ENCODE measurements around the gene DAPK2. TPM values are rescaled to one million over a fixed set of nuclear protein-coding genes. Genes with fewer than 3 reads are reported as not detected.
"Not testable (repeated sequence)": the region's sequence is repeated elsewhere in the genome, so short reads cannot be mapped to it uniquely, and the experiment has no call there.

Gene DAPK2
- total RNA-seq, 1 donor from 2014 or later = 4.3 TPM

DNA sequence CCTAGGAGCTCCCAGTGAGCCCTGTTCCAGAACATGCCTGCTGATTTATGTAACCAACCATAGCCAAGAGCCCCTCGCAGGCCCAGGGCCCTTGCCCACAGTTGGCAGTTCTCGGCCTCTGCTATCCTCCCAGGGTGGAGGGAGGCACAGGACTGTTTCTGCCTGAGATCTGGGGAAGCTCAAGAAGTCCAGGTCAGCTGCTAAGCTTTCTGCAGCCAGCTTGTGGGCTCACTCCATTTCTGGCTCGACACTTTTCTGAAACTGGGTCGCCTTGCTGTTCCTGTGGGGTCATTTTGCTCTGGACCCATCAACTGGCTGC lies 140.1 kb downstream of the DAPK2 start:
- Mint-ChIP-seq H3K36me3 (ENCODE audit: low read depth) (no peaks in the 10 kb centered on the region), H3K4me1 (peaks cover 20% of the 10 kb centered on the region), H3K9me3 (no peaks in the 10 kb centered on the region), H3K27me3 (no peaks in the 10 kb centered on the region), H3K27ac (peak overlapping the region; percentile 52), H3K4me3 (peak overlapping the region; percentile 22)
- intact Hi-C loops (cut with micrococcal nuclease) = no loop called here
- DNase-seq = no peak

DNA sequence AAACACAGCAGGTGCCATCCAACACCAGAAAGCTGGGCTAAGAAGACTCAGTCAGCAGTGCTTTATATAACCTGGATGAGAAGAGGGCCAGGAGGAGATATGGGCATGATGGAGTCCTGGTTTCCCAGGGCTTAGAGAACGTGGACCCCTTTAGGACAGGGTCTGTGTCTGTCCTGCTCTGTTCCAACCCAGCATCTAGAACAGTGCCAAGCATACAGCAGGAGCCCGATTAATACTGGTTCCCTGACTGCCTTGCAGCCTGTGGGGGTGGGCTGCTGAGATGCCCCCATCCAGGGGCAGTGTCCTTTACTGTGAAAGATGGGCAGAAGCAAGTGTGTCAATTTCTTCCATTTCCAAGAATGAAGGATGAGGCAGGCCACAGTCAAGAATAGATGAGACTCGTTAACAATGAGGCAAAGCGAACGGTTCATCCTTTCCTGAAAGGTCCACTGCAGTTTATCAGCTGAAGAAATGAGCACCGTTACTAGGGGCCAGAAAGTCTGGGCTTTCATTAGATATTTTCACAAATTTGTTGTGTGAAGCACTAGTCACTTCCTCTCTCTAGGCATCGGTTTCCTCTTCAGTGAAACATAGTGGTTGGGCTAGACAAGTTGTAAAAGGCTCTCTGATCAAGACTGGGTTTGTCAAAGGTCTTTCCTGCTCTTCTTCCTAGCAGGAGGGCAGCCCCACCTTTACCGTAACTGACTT lies 140.6 kb downstream of the DAPK2 start:
- Mint-ChIP-seq H3K4me1 (peaks cover 20% of the 10 kb centered on the region), H3K27me3 (no peaks in the 10 kb centered on the region), H3K4me3 (peak overlapping the region; percentile 22), H3K27ac (peak overlapping the region; percentile 78), H3K9me3 (no peaks in the 10 kb centered on the region), H3K36me3 (ENCODE audit: low read depth) (no peaks in the 10 kb centered on the region)
- peak; percentile 73 for DNase-seq
- intact Hi-C loops (cut with micrococcal nuclease) = no loop called here

DNA sequence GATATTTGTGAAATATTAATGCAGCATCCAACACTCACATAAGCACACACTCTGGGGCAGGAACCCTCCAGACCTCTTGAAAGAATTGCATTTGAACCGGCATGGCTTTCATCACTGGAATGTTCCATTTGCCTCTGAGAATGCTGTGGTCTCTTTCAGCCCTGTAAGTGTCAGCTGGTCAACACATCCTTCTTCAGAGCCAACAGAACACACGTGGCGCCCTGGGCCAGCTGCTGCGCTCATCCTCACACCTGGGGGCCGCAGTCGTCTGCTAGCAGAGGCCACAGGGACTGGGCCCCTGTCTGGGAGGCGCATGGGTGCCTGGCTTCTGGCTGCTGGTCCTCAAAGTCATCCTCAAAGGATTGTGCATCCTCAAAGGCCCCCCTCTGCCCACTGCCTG lies 141.2 kb downstream of the DAPK2 start:
- no peaks in the 10 kb centered on the region for H3K9me3 Mint-ChIP-seq
- H3K4me1 Mint-ChIP-seq = peaks cover 22% of the 10 kb centered on the region
- H3K4me3 Mint-ChIP-seq = no peak overlapping the region
- H3K27me3 Mint-ChIP-seq = no peaks in the 10 kb centered on the region
- DNase-seq = no peak
- H3K36me3 Mint-ChIP-seq (ENCODE audit: low read depth) = no peaks in the 10 kb centered on the region
- intact Hi-C loops (cut with micrococcal nuclease) = no loop called here
- H3K27ac Mint-ChIP-seq = no peak overlapping the region

- peaks cover 2% of the 10 kb centered on the region for H3K36me3 Mint-ChIP-seq (ENCODE audit: low read depth)
- intact Hi-C loops (cut with micrococcal nuclease) = no loop called here
- H3K9me3 Mint-ChIP-seq = no peaks in the 10 kb centered on the region
- H3K27me3 Mint-ChIP-seq = no peaks in the 10 kb centered on the region
- DNase-seq = no peak
- peaks cover 28% of the 10 kb centered on the region for H3K4me1 Mint-ChIP-seq
- no peak overlapping the region for H3K4me3 Mint-ChIP-seq
- H3K27ac Mint-ChIP-seq = no peak overlapping the region
These were observed 142.2 kb downstream of the DAPK2 start for GRCh38 chr15:63904042-63904441.

GRCh38 chr15:63902671-63903035 lies 143.6 kb downstream of the DAPK2 start:
- Mint-ChIP-seq H3K36me3 (ENCODE audit: low read depth) (peaks cover 2% of the 10 kb centered on the region), H3K4me1 (peaks cover 33% of the 10 kb centered on the region), H3K27me3 (no peaks in the 10 kb centered on the region), H3K4me3 (no peak overlapping the region), H3K9me3 (no peaks in the 10 kb centered on the region), H3K27ac (no peak overlapping the region)
- intact Hi-C loops (cut with micrococcal nuclease) = no loop called here
- no peak for DNase-seq

DNA sequence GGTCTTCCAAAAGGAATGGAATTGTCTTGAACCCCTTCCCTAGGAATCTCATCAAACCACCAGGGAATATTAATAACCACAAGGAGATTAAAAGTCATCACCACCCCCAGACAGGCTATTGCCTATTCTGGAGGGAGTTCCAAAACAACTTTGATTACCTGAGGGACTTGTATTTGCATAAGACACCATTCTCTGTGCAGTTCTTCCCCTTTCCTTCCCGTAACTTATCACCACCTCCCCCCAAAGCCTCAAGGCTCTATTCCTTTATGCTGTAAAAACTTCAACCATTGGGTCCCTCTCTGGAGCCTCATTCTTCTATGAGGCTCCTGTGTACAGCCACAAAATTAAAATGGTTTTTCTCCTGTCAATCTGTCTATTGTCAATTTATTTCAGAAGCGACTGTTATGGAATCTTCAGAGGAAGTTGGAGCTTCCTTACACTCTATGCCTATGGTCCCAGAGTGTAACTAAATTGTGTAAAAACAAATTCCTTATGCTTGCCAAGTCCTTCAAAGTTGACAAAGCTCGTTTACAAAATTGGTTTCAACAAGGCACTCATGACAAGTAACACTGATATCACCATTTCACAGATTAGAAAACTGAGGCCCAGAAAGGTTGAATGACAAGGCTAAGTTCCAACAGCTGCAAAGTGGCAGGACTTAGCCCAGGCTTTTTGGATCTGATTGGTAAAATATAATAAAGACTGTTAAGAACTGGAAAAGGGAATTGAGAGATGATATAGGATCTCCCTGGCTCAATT lies 144.2 kb downstream of the DAPK2 start:
- H3K9me3 Mint-ChIP-seq = no peaks in the 10 kb centered on the region
- DNase-seq = no peak
- H3K4me3 Mint-ChIP-seq = no peak overlapping the region
- H3K27ac Mint-ChIP-seq = no peak overlapping the region
- H3K27me3 Mint-ChIP-seq = no peaks in the 10 kb centered on the region
- peaks cover 39% of the 10 kb centered on the region for H3K4me1 Mint-ChIP-seq
- peaks cover 2% of the 10 kb centered on the region for H3K36me3 Mint-ChIP-seq (ENCODE audit: low read depth)
- intact Hi-C loops (cut with micrococcal nuclease) = no loop called here

- Mint-ChIP-seq H3K4me1 (peaks cover 42% of the 10 kb centered on the region), H3K27me3 (no peaks in the 10 kb centered on the region), H3K27ac (no peak overlapping the region), H3K9me3 (no peaks in the 10 kb centered on the region), H3K36me3 (ENCODE audit: low read depth) (peaks cover 4% of the 10 kb centered on the region), H3K4me3 (no peak overlapping the region)
- DNase-seq = no peak
- intact Hi-C loops (cut with micrococcal nuclease) = no loop called here
These were observed 146.0 kb downstream of the DAPK2 start for GRCh38 chr15:63900306-63900705.

- DNase-seq; H3K36me3 Mint-ChIP-seq (ENCODE audit: low read depth); intact Hi-C loops (cut with micrococcal nuclease); H3K27ac Mint-ChIP-seq; H3K4me3 Mint-ChIP-seq; H3K9me3 Mint-ChIP-seq; H3K27me3 Mint-ChIP-seq: not testable (repeated sequence)
- H3K4me1 Mint-ChIP-seq = peaks cover 46% of the 10 kb centered on the region
These were observed 146.7 kb downstream of the DAPK2 start for GRCh38 chr15:63899606-63900005.

GRCh38 chr15:63899193-63899592 lies 147.1 kb downstream of the DAPK2 start:
- H3K36me3 Mint-ChIP-seq (ENCODE audit: low read depth) = peaks cover 4% of the 10 kb centered on the region
- H3K27me3 Mint-ChIP-seq = no peaks in the 10 kb centered on the region
- no peak overlapping the region for H3K4me3 Mint-ChIP-seq
- intact Hi-C loops (cut with micrococcal nuclease) = no loop called here
- DNase-seq = no peak
- no peaks in the 10 kb centered on the region for H3K9me3 Mint-ChIP-seq
- H3K4me1 Mint-ChIP-seq = peaks cover 46% of the 10 kb centered on the region
- H3K27ac Mint-ChIP-seq = no peak overlapping the region

DNA sequence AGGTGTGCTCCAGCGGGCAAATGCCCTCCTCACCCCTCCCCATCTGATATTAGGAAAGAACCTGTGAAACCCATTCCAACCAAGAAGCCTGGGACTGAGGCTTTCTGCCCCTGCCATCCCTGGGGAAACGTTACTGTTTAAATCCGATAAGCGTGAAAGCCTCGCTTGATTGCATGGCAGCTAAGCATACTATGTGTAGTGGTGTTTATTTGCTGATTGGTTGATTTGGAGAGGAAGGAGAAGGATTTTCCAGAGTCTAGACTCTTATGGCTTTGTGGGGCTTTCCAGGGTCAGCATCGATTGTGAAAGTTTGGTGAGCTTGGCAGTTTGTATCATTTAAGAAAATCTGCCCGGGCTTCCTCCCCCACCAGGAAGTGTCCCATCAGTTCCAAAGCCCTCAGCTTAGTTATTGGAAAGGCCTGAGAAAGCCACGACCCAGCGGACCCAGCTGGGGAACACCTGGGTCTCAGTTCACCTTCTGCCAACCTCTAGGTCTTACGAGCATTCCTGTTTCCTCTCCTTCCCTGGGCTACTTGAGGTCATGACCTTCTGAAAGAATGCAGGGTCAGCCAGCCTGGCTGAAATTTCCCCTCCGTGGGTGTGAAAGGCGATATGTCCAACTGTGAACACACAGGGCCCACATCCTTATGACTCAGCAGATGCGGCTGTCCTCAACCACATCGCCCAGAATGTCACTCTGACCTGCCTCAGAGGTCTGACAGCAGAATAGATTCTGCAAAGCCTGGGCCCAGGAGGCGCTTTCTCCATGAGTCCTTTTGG lies 149.8 kb downstream of the DAPK2 start:
- Mint-ChIP-seq H3K4me3 (peak overlapping the region; percentile 34), H3K27me3 (no peaks in the 10 kb centered on the region), H3K36me3 (ENCODE audit: low read depth) (peaks cover 4% of the 10 kb centered on the region), H3K9me3 (no peaks in the 10 kb centered on the region), H3K4me1 (peaks cover 70% of the 10 kb centered on the region), H3K27ac (peak overlapping the region; percentile 67)
- intact Hi-C loops (cut with micrococcal nuclease) = loop anchor here (1.0 to 2.0 kb wide), 2 partner anchors 42 to 74 kb away; no protein-coding TSS in a partner anchor
- peak; percentile 87 for DNase-seq

DNA sequence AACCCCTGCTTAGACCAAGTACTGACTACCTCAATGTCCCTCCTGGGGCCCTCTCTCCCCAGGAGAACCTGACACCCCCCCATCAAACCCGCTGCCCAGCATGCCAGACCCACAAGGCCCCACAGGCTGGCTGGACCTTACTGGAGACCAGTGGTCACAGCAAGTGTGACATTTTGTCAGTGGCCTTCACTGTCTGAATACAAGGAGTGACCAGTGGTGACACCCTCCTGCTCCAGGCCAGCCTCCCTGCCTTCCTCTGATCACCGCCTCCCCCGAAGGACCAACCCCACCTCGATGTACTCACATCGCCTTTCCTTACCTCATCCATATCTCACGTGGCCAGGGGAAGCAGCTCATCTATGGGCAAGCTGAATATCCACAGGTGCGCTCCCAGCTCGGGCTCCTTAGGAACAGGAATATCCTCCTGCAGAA lies 150.5 kb downstream of the DAPK2 start:
- H3K27ac Mint-ChIP-seq = peak overlapping the region; percentile 67

DNA sequence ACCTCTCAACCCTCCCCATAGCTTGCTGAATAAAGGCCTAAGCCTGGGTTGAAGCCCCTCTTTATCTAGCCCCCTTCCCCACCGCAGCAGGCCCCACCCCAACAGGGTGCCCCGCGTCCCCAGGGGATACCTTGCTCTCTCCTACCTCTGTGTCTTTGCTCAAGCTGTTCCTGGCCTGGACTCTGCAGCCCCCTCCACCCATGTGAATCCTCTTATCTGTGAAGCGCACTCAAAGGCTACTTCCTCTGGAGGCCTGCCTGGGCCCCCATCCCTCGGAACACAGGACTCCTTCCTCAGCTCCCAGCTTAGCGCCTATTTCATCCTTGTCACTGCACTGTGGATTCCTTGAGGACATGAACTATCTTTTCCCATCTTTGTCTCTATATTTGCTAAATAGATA lies 151.1 kb downstream of the DAPK2 start:
- peak overlapping the region; percentile 50 for H3K4me3 Mint-ChIP-seq
- intact Hi-C loops (cut with micrococcal nuclease) = no loop called here
- peaks cover 76% of the 10 kb centered on the region for H3K4me1 Mint-ChIP-seq
- H3K27me3 Mint-ChIP-seq = no peaks in the 10 kb centered on the region
- peak overlapping the region; percentile 58 for H3K27ac Mint-ChIP-seq
- peaks cover 4% of the 10 kb centered on the region for H3K36me3 Mint-ChIP-seq (ENCODE audit: low read depth)
- no peak for DNase-seq
- H3K9me3 Mint-ChIP-seq = no peaks in the 10 kb centered on the region

More for the DNA sequence above, 150.5 kb downstream of the DAPK2 start:
- H3K4me3 Mint-ChIP-seq = peak overlapping the region; percentile 34
- intact Hi-C loops (cut with micrococcal nuclease) = loop anchor here (1.0 to 2.0 kb wide), 2 partner anchors 43 to 74 kb away; no protein-coding TSS in a partner anchor
- no peak for DNase-seq
- peaks cover 78% of the 10 kb centered on the region for H3K4me1 Mint-ChIP-seq
- H3K36me3 Mint-ChIP-seq (ENCODE audit: low read depth) = peaks cover 4% of the 10 kb centered on the region
- no peaks in the 10 kb centered on the region for H3K27me3 Mint-ChIP-seq
- H3K9me3 Mint-ChIP-seq = no peaks in the 10 kb centered on the region

GRCh38 chr15:63894662-63894949 lies 151.7 kb downstream of the DAPK2 start:
- peaks cover 74% of the 10 kb centered on the region for H3K4me1 Mint-ChIP-seq
- no peak overlapping the region for H3K4me3 Mint-ChIP-seq
- no peak overlapping the region for H3K27ac Mint-ChIP-seq
- no peak for DNase-seq
- no peaks in the 10 kb centered on the region for H3K9me3 Mint-ChIP-seq
- intact Hi-C loops (cut with micrococcal nuclease) = loop anchor here (5.0 kb wide), 1 partner anchor 222 kb away; no protein-coding TSS in a partner anchor
- H3K27me3 Mint-ChIP-seq = no peaks in the 10 kb centered on the region
- peaks cover 4% of the 10 kb centered on the region for H3K36me3 Mint-ChIP-seq (ENCODE audit: low read depth)

All from activated CD4-positive, alpha-beta T cell treated with anti-CD3 and anti-CD28 coated beads, Interleukin-2, amount 10 ng/mL, durations not matched to agents 24 days and 14 days (primary cell).